Endodermal cell (in vitro differentiated cells): ENCODE measurements around the gene RPS24. TPM values are rescaled to one million over a fixed set of nuclear protein-coding genes. Genes with fewer than 3 reads are reported as not detected.

Experiments
- DNase-seq: peaks from one replicate; pipeline ENCODE4 v3.0.0-alpha.2; 2017
- H3K27ac ChIP-seq: 2 replicates; pipeline ENCODE4 v1.5.1; 2013; ENCODE audit warnings: mild to moderate bottlenecking, low read depth, low read length, moderate library complexity
- H3K27me3 ChIP-seq: 2 replicates; pipeline ENCODE4 v1.6.1; 2013; ENCODE audit warnings: mild to moderate bottlenecking, low read length, moderate library complexity; ENCODE audit not compliant: insufficient read depth, control insufficient read depth, poor library complexity, severe bottlenecking
- H3K36me3 ChIP-seq: 2 replicates; pipeline ENCODE4 v1.7.0; 2013; ENCODE audit warnings: mild to moderate bottlenecking, low read length, moderate library complexity; ENCODE audit not compliant: control insufficient read depth, insufficient read depth
- H3K4me1 ChIP-seq: one replicate; pipeline ENCODE4 v1.7.0; 2013; ENCODE audit warnings: low read length; ENCODE audit not compliant: control insufficient read depth, insufficient read depth
- H3K4me3 ChIP-seq: 2 replicates; pipeline ENCODE4 v1.5.1; 2013; ENCODE audit warnings: mild to moderate bottlenecking, low read length, moderate library complexity
- H3K9ac ChIP-seq: 2 replicates; pipeline ENCODE4 v1.6.1; 2013; ENCODE audit warnings: mild to moderate bottlenecking, low read length, moderate library complexity; ENCODE audit not compliant: poor library complexity, severe bottlenecking; ENCODE audit errors: extremely low read depth
- H3K9me3 ChIP-seq: 2 replicates; pipeline ENCODE4 v1.6.1; 2013; ENCODE audit warnings: mild to moderate bottlenecking, low read length, moderate library complexity; ENCODE audit not compliant: control insufficient read depth
- H3K27ac Mint-ChIP-seq: 2 replicates; pipeline ENCODE4 v1.8.0; 2020; ENCODE audit warnings: mixed read lengths
- H3K27me3 Mint-ChIP-seq: 2 replicates; pipeline ENCODE4 v1.8.0; 2021; ENCODE audit warnings: mild to moderate bottlenecking, mixed read lengths; ENCODE audit not compliant: insufficient read depth
- H3K36me3 Mint-ChIP-seq: 2 replicates; pipeline ENCODE4 v1.8.0; 2020; ENCODE audit warnings: low read depth, mixed read lengths
- H3K4me1 Mint-ChIP-seq: 2 replicates; pipeline ENCODE4 v1.8.0; 2020; ENCODE audit warnings: mixed read lengths
- H3K4me3 Mint-ChIP-seq: 2 replicates; pipeline ENCODE4 v1.8.0; 2020; ENCODE audit warnings: mild to moderate bottlenecking, moderate library complexity, mixed read lengths
- H3K9me3 Mint-ChIP-seq: 2 replicates; pipeline ENCODE4 v1.8.0; 2020; ENCODE audit warnings: mild to moderate bottlenecking, mixed read lengths
- CTCF ChIP-seq: fragments of 200-600 bp; sonication (generic); conservative IDR thresholded peaks from 2 replicates; pipeline ENCODE4 v1.5.0; 2021; ENCODE audit warnings: antibody characterized with exemption, mild to moderate bottlenecking
- WGBS, 2 experiments: methylation state at CpG; one replicate each; pipeline versions ENCODE4 v1.1.5 to v1.1.7; 2013; ENCODE audit warnings: missing lambda C conversion rate in 2 of 2, mixed read lengths in 1 of 2; ENCODE audit not compliant: insufficient coverage in 1 of 2, insufficient read length in 1 of 2; 5-methylcytosine and 5-hydroxymethylcytosine counted together
- total RNA-seq, 2 donors: library from RNA; stranded (reverse); fragmentation: NEBNext Ultra II Directional in 1 of 2; extraction: Animal tissue kit (Norgen Biotek cat#: 25700) in 1 of 2; gene quantifications; 2 replicates in 1 of 2; 3 replicates in 1 of 2; pipeline ENCODE4 v1.2.1, GENCODE V29; 2021

RPS24 gene
- total RNA-seq, 2 donors from 2014 or later = 1,695 to 1,720 TPM

- WGBS, 2 experiments = 90 to 96% methylated on average over 4 of the region's 5 CpGs
- no peak for TF ChIP-seq CTCF
- DNase-seq = no peak
- H3K9ac ChIP-seq = no peak overlapping the region
- Mint-ChIP-seq H3K4me1 (no peaks in the 10 kb centered on the region), H3K36me3 (peaks cover 81% of the 10 kb centered on the region), H3K4me3 (no peak overlapping the region), H3K27me3 (no peaks in the 10 kb centered on the region), H3K27ac (no peak overlapping the region), H3K9me3 (no peaks in the 10 kb centered on the region)
- no peak overlapping the region for H3K27ac ChIP-seq
- no peak overlapping the region for H3K4me3 ChIP-seq
- H3K36me3 ChIP-seq = peaks cover 85% of the 10 kb centered on the region
- no peaks in the 10 kb centered on the region for H3K9me3 ChIP-seq
- H3K27me3 ChIP-seq = no peaks in the 10 kb centered on the region
- no peaks in the 10 kb centered on the region for H3K4me1 ChIP-seq
Measured at GRCh38 chr10:78017856-78018255, 15.8 kb upstream of the RPS24 start.

GRCh38 chr10:78019264-78019663, 14.4 kb upstream of the RPS24 start:
- H3K9me3 Mint-ChIP-seq = no peaks in the 10 kb centered on the region

GRCh38 chr10:78021201-78021600, 12.5 kb upstream of the RPS24 start:
- no peak overlapping the region for H3K4me3 Mint-ChIP-seq
- H3K27ac Mint-ChIP-seq = no peak overlapping the region
- WGBS, 2 experiments = 98 to 100% methylated on average over 1 to 2 of the region's 2 CpGs
- no peak overlapping the region for H3K4me3 ChIP-seq
- H3K4me1 Mint-ChIP-seq = no peaks in the 10 kb centered on the region
- H3K9me3 Mint-ChIP-seq = no peaks in the 10 kb centered on the region
- DNase-seq = no peak
- no peak overlapping the region for H3K27ac ChIP-seq
- H3K27me3 ChIP-seq = no peaks in the 10 kb centered on the region
- H3K27me3 Mint-ChIP-seq = no peaks in the 10 kb centered on the region
- H3K36me3 Mint-ChIP-seq = peaks cover 84% of the 10 kb centered on the region
- no peak for TF ChIP-seq CTCF
- H3K4me1 ChIP-seq = no peaks in the 10 kb centered on the region
- peaks cover 87% of the 10 kb centered on the region for H3K36me3 ChIP-seq
- H3K9me3 ChIP-seq = no peaks in the 10 kb centered on the region
- no peak overlapping the region for H3K9ac ChIP-seq

More at GRCh38 chr10:78019264-78019663, 14.4 kb upstream of the RPS24 start:
- 90 to 93% methylated on average over 3 of the region's 3 CpGs for WGBS, 2 experiments
- peaks cover 87% of the 10 kb centered on the region for H3K36me3 ChIP-seq
- H3K4me1 ChIP-seq = no peaks in the 10 kb centered on the region
- H3K27me3 Mint-ChIP-seq = no peaks in the 10 kb centered on the region
- no peak overlapping the region for H3K4me3 Mint-ChIP-seq
- H3K27ac Mint-ChIP-seq = no peak overlapping the region
- no peaks in the 10 kb centered on the region for H3K4me1 Mint-ChIP-seq
- no peak for DNase-seq
- no peak for TF ChIP-seq CTCF
- H3K4me3 ChIP-seq = no peak overlapping the region
- H3K27me3 ChIP-seq = no peaks in the 10 kb centered on the region
- H3K27ac ChIP-seq = no peak overlapping the region
- H3K9ac ChIP-seq = no peak overlapping the region
- peaks cover 79% of the 10 kb centered on the region for H3K36me3 Mint-ChIP-seq
- no peaks in the 10 kb centered on the region for H3K9me3 ChIP-seq
